ENCODE measurements around the gene MEGF10.

DNA sequence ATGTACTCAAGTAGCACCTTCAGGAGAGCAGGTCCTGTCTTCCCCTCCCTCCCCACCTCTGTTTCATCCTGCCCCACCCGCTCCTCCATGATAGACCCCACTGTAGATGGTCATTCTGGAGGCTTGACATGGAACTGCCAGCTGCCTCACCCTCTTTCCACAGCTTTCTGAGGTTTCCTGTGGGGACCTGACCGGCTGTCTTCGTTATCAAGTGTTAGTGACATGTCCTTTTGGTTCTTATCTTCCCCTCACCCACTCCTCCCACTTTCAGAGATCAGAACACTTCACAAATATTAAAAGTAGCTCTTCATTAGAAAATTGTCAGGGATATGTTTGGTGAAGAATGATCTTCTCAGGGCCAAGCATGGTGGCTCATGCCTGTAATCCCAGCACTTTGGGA is 52.7 kb downstream of the MEGF10 start:
- TF ChIP-seq, protein P1, sequence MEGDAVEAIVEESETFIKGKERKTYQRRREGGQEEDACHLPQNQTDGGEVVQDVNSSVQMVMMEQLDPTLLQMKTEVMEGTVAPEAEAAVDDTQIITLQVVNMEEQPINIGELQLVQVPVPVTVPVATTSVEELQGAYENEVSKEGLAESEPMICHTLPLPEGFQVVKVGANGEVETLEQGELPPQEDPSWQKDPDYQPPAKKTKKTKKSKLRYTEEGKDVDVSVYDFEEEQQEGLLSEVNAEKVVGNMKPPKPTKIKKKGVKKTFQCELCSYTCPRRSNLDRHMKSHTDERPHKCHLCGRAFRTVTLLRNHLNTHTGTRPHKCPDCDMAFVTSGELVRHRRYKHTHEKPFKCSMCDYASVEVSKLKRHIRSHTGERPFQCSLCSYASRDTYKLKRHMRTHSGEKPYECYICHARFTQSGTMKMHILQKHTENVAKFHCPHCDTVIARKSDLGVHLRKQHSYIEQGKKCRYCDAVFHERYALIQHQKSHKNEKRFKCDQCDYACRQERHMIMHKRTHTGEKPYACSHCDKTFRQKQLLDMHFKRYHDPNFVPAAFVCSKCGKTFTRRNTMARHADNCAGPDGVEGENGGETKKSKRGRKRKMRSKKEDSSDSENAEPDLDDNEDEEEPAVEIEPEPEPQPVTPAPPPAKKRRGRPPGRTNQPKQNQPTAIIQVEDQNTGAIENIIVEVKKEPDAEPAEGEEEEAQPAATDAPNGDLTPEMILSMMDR (conservative IDR thresholded peaks at IDR 0.05): no peak
- no peak for TF ChIP-seq EZH2 (IDR thresholded peaks at IDR 0.05; ENCODE audit: low read depth)

All from PC-9 (cell line).